GM11168 (cell line): Measurements from ENCODE around the gene SAMD3.
"Not testable (repeated sequence)": the region's sequence is repeated elsewhere in the genome, so short reads cannot be mapped to it uniquely, and the experiment has no call there.

Experiments
- in situ Hi-C: fragments of 300-500 bp; cut with MboI; formaldehyde crosslinking; loops from one replicate; pipeline ENCODE4 v1.12.0; 2022; ENCODE audit warnings: low sequenced_read_pairs; ENCODE audit not compliant: unreplicated experiment

Gene SAMD3

DNA sequence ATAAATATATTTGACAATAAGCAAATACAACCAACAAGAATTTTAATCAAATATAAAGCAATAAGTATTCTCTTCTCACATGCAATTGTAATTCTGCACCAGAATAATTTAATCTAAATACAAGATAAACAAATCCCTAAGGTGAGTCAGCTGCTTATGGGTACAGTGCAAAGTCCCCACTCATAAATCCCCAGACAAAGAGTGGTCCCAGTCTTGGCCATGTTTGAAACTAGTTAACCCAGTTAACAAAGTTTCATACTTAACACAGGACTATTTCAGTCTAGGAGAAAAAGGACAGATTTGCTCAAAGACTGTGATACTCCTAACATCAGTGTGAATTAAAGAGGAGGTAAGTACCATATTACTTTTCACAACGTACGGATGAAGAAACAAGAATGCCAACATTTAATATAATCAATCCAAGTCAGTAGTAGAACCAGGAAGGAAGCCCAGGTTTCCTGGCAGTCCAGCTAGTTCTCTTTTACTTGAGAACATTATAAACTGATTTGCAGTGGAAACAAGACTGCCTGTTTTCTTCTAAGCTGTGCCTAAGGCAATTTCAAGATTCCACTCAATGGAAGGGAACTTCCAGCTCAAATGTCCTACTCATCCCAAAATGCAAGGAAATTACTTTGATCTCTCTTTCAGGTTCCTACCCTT is 10.4 kb downstream of the SAMD3 start:
- in situ Hi-C loops, result no loop called here

DNA sequence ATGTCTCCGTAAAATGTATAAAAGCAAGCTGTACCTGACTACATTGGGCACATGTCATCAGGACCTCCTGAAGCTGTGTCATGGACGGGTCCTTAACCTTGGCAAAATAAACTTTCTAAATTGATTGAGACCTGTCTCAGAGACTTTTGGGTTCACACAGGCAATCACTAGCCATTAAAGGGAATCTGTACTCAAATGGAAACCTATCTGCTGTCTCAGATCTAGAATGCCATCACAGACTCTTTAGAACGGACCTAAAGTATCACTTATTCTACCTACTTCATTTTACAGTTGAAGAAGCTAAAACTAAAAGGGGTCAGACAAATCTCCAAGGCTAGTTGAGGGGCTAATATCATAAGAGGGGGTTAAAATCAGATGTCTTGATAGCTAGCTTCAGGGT is 11.1 kb downstream of the SAMD3 start:
- in situ Hi-C loops, result no loop called here

DNA sequence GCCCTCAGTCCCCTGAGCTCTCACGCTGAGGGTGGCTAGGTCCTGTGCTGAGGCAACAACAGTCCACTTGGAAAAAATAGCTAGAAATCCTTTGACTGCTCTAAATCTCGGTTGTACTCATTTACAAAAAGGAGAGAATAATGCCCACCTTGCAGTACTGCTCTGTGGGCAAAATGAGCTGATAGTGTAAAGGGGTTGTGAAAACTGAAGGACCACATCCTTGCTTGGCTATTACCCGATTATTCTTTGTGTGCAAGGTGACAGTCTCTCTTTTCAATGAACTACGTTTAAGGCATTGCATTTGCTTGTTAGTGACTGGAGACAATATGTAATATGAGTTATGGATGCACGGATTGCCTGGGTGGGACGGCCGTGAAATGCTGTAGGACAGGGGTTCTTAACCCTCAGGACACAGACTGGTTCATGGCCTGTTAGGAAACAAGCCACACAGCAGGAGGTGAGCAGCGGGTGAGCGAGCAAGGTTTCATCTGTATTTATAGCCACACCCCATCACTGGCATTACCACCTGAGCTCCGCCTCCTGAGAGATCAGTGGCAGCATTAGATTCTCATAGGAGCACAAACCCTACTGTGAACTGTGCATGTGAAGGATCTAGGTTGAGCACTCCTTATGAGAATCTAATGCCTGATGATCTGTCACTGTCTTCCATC is 14.6 kb downstream of the SAMD3 start:
- in situ Hi-C loops, result no loop called here

DNA sequence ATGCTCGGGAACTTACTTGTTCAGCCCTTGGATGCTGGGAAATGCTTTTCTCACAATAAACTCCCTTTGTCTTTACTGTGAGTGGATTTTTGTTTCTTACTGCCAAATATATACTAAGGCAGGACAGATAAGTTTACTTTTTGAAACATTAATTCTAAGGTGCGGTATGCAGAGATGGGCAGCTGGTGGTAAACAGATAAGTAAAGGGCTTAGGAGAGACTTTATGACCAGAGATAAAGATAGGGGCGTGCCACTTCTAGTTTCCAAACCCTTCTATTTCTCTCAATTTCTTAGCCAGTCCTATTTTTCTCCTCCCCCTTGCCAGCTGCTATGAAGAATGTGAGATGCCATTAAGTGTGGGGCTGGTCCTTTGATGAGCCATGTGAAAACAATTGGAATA is 16.3 kb downstream of the SAMD3 start:
- in situ Hi-C loops, result no loop called here

DNA sequence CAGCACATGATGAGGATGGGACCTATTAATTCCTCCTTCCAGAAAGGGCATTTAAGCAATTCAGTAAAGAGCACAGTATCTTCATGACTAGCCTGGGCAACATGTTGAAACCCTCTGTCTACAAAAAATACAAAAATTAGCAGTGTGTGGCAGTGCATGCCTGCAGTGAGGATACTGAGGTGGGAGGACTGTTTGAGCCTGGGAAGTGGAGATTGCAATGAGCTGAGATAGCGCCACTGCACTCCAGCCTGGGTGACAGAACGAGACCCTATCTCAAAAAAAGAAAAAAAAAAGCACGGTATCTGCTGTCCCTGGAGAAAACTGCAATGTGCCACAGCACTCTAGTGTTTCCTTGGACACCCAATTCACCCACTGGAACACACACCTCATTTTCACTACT is 18.4 kb downstream of the SAMD3 start:
- in situ Hi-C loops, result no loop called here

DNA sequence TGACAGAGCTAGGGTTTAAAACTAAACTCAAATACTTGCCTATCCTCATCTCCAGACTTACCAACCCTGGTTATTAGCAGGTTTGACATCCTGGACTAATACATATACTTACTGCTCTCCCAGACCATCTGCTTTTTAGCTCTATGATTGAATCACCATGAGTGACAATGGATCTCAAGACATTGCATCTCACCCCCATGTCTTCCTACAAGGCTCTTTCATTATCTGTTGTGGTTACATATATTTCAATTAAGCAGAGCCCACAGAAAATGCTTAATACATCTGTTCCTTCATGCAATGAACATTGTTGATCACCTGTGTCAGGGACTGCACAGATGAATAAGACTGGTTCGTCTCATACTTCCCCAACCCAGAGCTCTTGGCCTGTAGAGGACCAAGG is 19.4 kb downstream of the SAMD3 start:
- in situ Hi-C loops, result no loop called here

DNA sequence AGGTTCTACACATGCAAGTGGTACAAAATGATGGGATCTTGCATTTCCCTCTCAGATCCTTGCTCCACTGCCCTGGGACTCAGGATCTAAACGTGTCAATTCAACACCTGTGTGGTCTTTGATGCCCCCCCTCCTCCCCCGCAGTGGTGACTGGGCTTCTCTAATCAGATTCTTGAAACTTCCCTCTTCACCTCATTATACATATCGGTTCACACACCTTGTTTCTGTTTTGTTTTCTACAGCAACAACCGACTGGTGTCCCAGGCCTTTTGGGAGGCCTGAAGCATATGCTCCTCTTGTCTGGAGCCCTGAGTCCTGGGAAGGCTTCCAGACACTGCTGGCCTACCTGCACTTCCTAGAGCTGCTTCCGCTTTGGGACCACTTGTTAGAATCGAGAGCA is 20.0 kb downstream of the SAMD3 start:
- in situ Hi-C loops, result no loop called here

DNA sequence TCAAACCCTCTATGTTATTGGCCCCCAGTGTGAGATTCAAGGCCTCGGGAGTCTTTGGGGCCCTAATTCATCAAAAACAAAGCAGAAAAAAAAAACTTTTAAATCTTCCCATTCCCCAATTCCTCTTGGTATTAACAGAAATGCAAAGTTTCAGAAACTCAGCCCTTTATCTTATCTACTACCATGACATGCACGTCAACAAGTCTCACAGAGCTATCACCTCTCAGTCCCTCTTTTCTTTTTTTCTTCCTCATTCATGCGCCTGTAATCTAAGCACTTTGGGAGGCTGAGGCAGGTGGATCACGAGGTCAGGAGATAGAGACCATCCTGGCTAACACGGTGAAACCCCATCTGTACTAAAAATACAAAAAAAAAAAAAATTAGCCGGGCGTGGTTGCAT is 22.7 kb downstream of the SAMD3 start:
- in situ Hi-C loops, result no loop called here

DNA sequence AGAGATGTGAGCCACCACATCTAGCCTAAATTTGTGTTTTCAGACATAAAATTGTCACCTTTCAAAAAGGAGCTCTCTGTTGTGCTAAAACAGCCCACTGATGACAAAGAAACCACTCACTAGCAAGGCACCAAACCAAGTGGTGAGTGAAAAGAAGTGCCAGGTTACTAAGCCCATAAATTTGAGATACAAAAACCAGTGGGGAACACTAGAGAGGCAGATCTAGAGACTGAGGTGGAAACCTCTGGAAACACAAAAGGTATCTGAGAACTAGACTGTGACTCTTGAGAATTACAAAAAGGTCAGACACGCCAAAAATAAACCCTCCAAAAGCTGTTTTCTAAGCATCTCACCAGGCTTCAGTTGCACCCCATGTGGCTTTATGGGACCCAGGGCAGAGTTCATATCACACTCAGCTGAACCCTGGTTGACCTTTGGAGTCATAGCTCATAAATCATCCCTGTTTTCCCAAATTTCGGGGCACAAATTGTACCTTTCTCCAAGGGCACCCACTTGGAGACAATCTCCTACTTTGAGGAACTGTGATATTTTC is 24.2 kb downstream of the SAMD3 start:
- in situ Hi-C loops, result no loop called here

DNA sequence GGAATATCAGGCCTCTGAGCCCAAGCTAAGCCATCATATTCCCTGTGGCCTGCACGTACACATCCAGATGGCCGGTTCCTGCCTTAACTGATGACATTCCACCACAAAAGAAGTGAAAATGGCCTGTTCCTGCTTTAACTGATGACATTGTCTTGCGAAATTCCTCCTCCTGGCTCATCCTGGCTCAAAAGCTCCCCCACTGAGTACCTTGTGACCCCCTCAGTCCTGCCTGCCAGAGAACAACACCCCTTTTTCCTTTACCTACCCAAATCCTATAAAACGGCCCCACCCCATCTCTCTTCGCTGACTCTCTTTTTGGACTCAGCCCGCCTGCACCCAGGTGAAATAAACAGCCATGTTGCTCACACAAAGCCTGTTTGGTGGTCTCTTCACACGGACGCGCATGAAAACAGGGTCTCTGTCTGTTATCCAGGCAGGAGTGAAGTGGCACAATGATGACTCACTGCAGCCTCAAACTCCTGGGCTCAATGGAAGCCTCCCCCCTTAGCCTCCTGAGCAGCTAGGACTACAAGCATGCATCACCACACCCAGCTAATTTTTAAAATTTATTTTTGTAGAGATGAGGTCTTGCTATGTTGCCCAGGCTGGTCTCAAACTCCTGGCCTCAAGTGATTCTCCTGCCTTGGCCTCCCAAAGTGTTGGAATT is 24.8 kb downstream of the SAMD3 start:
- in situ Hi-C loops, result not testable (repeated sequence)

DNA sequence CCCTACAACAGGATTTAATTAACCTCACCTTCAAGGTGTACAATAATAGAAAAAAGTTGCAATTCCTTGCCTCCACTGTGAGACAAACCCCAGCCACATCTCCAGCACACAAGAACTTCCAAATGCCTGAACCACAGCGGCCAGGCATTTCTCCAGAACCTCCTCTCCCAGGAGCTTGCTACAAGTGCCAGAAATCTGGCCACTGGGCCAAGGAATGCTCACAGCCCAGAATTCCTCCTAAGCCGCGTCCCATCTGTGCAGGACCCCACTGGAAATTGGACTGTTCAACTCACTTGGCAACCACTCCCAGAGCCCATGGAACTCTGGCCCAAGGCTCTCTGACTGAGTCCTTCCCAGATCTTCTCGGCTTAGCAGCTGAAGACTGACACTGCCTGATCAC is 28.3 kb downstream of the SAMD3 start:
- in situ Hi-C loops, result not testable (repeated sequence)

DNA sequence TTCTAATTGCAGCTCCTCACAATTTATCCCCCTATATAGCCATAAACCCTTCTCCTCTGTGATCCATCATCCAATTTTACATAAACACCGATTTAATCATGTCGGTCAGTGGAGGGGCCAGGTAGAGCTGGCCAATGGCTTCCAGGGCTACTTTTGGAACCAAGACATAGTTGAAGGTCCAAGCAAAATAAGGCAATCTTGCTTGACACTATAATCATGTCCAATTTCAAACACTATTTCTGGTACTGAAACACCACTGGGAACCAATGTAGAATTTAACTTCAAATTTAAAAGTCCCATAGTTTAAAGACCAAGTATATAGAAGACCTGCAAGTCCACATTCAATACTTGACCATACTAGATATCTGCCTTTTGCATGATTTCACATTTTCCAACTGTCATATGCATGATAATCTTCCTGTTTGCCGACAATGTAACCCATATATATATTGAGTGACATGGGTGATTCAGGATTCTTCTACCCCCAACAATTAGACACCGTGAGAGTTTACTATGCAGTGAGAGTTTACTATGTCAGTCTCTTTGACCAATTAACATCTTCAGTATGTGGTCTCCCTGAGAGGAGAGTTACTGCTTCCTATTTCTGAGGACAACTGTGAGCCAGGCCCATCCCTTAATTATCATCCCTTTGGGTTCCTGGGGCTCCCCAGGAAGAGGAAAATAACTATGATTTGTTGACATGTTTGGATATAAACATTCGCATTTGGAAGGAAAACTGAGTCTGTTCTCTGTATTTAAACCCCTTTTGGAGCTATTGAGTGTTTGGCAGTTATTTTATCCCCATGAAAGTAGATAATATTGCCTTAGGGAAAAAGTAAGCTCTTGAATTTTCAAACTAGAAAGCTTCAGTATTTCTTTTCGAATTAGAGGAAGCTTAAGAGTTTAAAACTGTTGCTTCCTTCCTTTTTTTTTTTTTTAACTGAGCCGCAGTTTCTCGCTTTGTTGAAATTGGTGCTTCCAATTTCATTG is 31.8 kb downstream of the SAMD3 start:
- in situ Hi-C loops, result no loop called here

DNA sequence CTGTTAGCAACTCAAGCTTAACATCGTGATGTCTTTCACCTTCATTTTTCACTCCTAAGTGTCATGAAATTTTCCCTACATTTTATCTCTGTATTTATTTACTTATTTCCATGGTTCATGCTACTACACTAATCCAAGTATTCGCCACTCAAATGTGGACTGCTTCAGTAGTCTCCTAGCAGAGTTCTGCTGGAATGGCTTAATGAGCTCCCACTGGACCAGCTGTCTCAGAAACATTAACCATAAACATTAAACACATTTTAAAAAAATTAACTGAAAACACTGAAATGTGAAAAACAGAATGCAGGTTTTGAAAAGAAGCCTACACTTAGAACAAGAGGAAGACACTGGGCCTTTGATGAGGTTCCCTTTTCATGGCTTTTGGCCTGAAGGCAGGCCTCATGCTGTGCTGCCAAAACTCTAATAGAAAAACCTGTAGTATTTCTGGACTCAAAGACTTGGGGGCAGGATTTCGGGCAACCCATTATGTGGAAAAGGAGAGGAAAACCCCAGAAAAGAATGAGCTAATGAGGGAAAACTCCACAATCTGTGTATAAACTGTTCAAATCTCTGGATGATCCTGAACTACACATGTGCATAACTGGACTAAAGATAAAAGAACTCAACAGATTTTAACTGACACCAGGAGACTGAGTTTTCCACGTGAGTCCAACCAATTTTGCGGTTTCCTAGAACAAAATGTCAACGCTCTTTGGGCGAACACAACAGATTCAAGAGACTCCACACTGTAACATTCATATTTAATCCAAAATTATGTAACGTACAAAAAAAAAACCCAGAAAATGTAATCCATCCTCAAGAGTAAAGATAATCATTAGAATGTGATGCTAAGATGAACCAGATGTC is 33.0 kb downstream of the SAMD3 start:
- in situ Hi-C loops, result no loop called here

DNA sequence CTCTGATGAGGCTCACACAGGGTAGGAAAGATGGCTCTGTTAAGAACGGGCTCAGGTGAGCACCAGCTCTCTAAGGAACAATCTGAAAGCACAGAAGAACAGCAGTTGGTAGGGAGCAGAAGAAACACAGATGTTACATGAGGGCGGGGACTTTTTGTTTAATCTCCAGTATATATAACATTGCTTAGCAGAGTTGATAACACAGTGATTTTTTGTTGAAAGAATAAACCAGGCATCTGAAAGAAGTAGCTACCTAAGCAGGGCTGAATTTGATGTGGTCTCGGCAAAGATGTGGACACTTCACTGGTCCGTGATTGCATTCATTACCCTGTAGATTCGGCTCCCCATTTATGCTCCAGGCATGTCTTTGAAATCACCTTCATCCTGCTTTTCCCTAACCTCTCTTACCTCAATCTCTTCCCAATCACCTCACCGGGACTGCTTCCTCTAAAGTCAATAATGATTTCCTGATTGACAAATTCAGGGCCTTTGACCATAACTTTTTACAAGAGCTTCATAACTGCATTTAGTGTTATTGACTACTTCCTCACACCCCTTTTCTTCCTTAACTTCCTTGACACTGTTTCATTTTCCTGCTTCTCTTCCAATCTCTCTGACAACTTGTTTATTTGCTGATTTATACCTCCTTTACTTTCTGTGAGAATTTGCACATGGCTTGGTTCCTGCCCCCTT is 34.4 kb downstream of the SAMD3 start:
- in situ Hi-C loops, result no loop called here

DNA sequence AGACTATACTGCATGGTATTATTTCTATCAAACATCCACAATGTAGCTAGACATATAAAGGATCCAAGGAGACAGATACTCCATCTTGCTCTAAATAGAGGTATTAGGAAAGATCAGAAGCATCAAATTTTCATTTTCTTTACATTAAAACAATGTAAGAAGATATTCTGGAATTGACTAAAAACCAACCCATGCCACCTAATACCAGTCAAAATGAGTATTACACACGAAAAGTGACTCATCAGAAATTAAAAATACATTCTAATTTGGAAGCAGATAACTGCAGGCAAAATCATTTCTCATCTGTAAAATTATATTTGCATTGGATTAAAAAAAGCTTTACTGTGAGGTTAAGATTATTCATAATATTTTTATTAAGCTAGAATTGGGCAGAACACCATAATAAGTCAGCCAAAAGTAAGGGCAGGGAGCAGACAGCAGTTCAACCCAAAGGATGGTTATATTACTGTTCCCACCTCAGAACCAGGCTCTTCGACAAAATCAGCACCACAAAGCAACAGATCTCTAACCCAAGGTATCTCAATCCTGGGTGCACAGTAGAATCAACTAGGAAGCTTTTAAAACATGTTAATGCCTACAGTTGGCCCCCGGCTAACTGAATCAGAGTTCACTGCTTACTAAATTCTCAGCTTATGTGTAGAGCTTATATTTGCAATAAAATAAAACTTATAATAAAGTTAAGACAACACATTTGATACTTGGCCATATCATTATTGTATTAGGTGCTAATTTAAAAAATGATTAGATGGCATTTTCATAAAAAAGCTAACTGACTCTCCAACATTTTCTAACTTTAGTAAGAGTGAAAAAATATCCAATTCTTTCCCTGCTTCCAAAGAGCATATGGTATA is 35.2 kb downstream of the SAMD3 start:
- in situ Hi-C loops, result no loop called here

DNA sequence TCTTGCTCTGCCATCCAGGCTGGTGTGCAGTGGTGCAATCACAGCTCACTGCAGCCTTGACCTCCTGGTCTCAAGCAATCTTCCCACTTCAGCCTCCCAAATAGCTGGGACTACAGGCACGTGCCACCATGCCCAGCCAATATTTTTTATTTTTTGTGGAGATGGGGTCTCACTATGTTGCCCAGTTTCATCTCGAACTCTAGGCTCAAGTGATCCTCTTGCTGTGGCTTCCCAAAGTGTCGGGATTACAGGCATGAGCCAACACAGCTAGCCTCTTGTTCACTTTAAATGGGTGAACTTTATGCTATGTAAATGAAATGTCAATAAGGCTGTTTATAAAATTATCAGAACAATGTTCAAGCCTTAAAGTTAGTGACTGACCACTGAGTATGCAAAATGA is 37.1 kb downstream of the SAMD3 start:
- in situ Hi-C loops, result no loop called here

DNA sequence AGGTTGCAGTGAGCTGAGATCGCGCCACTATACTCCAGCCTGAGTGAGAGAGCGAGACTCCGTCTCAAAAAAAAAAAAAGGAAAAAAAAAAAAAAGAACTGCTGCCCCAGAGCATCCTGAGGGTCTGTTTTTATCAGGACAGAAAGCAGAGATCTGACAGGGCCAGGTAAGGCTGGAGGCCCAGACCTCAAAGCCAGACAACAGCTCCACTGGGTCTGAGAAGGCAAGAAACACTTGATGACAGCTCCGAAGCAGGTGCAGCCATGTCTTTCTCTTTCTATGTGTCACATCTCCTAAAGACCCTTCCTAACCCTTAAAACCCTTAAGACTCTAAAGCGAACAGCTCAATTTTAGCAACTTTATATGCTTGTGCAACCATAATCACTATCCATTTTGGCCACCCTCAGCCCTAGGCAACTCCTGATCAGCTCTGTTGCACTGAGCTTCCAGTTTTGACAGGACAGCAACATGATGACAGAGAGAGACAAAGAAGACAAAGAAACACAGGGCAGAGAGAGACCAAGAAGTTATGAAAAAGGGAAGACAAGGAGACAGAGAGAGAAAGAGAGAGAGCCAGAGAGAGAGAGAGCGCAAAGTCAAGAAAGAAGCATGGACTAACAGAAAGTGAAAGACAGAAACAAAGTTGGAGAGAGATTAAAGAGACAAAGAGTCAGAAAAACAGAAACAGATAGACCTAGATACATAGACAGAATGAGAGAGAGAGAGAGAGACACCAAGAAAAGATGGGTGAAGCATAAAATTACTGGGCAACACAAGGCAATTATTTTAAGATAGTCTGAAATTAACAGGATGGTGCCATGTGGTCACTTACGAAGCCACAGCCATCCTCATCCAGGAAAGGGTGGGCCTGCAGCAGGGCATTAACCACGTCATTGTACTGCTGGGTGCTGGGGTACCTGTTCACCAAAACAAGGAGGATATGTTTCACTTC is 39.2 kb downstream of the SAMD3 start:
- in situ Hi-C loops, result no loop called here
